Endometrium (tissue), 2 donors: ENCODE data around the gene ATF3.

ENCODE experiments used
- FAIRE-seq: peaks from 2 replicates; lab custom pipeline; 2012; peaks lifted over from hg19 to GRCh38; lab: Jason Lieb, UNC
- donor health status: control.
- donor health status: control.

Gene ATF3

DNA sequence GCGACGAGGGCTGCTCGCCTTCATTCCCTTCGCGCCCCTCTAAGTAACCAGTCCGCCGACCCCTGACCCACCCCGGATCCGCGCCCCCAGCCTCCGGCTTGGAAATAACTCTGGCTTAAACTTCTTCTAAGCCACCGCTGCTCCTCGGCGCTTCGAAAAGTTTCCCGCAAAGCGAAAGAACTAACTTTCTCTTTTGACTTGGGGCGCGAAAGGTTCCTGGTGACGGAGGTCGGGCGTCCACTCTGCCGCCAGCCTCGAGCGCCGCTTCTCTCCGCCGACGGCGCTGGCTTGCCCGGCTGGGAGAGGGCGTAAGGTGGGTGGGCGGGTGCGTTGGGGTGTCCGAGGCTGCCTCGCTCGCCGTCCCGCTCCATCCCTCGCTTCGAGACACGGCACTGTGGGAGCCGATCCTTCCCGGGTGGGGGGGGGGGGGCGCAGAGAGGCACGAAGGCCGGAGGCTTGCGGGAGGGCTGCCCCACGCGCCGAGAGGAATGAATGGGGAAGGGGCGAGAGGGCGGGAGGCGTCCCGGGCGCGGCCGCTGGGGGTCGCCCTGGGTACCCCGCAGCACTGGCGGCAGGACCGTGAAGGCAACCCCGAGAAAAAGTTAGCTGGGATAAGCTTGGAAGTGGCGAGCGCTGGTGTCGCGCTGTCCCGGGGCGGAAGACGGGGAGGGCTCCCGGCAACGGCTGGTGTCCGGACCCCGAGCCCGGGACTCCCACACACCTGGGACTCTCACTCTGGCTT lies 569 bp downstream of the ATF3 start:
- FAIRE-seq: no peak

DNA sequence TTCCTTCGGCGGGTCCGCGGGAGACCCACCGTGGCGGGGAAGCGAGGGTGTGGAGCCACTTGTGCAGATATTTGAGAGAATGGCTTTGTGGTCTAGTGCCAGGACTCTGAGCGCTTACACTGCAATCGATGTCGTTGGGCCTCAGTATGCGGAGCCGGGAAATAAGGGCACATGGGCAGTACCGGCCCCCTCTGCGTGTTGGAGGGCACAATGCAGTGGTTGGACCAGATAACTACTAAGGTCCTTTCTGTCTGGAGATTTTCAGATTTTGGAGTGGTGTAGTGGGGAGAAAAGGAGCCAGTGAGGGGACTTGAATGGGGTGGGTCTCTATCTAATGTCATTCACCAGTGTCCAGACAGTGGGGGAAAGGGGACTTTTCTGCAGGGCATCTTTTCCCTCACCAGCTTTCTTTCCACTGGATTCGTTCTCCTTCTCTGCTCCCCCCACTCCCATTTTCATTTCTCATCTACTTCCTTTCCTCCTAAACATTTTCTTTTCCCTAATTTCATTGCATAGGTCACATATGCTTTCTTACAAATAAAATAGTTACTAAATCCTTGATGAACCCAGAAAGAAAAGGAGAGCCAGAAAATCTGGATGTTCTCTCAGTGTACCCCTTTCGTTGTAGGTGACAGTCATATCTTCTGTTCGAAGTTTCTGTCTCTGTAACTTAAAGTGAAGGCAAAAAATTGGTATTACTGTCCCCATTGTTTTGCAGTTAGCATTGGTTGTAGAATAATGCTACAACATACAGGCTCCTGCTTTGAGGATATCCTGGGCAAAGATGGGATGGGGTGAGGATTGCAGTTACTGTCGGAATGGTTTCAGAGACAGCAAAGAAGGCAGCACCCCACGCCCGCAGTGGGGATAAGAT lies 1.4 kb downstream of the ATF3 start:
- no peak for FAIRE-seq

DNA sequence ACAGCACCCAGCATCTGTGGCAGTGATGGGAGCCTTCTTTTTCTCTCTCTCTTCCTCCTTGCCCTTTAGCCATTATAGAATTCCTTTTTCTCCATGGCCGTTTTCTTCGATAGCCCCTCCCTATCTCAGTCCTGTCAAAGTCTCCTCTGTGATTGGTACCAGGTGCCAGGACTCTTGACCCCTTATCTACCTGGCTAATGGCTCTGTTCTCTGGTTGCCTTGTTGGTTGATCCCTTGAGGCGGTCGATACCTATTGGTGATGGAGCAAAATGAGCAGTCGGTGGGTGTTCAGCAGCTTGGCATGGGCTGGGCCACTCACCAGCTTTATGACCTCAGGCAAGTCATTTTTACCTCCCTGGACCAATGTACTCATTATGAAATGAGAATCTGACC lies 2.0 kb downstream of the ATF3 start:
- FAIRE-seq: no peak

DNA sequence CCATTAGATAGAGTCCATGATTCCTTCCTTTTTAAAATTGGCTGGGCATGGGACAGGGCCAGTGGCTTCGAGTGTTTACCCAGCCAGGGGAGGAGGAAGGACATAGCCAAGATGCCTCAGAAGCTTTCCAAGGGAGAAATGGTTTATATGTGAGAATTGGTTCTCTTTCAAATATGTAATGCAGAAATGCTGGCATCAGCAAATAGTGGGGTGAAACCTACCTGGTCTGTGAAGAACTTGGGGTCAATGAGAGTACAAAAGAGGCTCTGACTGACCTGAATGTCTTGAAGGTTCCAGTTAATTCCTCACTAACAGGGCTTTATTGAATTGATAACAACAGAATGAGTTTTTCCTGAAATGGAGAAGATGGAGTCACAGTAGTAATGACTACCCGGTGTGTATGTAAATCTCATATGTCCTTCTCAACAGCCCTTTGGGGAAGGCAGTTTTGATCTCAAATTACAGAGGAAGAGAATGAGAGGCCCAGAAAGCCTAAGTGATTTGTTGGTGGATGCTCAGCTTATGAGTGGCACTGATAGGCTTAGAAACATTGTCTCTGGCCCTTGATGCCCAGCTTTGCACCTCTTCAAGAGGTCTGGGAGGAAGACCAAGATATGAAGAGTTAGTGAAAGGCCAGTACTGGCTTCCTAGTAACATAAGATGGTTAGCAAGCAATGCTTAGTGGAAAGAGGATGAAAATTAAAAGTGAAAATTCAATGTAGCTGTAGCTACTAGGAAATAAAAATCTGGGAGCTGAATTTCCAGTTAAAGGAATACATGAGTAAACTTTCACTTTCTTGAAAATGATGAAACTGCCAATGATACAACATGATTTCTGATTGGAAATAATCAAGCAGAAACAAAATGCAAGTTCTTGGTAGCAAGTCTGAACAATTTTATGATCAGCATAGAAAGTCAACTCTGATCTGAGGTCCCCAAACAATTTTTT lies 2.7 kb downstream of the ATF3 start:
- FAIRE-seq: no peak

DNA sequence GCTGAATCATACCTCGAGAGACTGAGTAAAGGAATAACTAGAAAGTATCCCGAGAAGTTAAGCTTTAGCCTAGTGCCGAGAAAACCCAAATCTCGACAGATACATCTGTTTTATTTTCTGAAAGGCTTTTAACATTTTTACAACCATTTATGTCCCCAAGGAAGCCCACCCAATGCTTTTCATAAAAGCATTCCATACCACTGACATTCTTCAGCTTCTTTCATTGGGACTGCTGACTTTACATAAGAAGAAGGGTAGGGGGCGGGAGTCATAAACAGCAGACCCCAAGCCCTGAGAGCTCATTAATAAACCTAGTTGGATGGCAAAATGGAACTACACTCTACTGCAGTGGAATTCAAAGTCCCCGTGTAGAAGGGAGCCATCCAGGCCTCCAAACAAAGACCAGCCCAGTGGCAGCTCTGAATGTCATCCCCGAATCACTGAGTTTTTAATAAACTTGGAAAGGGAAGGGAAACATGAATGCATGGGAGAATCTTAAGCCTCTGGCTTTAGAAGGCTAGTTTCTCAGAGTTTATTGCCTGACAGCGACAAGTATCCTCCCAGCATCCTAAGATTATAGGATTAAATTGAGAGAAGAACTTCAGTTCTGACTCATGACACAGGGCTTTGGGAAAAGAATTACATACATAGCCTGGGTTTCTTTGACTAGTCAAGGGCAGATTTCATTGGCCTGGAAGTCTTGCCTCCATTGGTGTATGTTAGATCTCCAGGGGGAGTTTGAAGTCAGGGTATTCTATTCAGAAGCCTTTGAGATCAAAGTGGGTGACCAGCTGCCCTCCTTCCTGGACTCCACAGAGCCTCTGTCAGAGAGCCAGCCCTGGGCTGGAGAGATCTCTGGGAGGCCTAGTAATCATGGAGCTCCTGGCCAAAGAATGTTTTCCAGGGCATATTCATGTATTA lies 3.7 kb downstream of the ATF3 start:
- no peak for FAIRE-seq

DNA sequence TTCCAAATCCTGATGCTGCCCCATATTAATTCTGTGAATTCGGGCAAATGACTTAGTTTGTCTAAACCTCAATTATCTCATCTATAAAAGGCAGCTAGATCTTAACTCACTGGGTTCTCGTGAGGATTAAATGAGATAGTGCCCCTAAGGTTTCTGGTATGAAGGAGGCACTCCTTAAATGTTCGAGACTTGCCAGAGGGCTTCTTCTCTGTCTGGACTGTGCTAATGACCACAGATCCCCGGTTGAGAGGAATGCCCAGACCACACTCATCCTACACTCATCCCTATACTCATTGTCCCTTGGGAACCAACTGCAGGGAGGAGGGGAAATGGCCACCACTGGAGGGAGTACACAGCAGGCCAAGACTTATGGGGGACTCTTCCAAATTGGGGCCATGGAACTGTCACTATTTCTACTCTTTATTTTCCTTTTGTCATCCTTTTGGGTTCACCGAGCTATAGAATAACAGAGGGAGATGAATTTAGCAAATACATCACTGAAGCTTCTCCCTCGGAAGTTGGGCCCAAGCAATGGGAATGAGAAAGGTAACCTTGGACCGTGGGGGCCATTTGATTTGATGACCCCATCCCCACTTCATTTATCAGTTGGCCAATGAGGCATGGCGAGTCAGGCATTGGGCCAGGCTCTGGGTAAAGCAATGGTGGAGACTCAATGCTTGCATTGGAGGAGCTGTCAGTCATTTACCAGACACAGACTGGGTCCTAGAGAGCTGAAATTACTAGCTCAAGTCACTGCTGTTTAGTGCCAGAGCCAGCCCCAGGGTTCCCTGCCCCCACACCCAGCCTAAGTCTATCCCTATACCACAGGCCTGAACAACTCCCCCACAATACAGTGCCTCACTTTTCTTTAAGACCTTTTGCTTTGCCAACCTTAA lies 5.1 kb downstream of the ATF3 start:
- no peak for FAIRE-seq

DNA sequence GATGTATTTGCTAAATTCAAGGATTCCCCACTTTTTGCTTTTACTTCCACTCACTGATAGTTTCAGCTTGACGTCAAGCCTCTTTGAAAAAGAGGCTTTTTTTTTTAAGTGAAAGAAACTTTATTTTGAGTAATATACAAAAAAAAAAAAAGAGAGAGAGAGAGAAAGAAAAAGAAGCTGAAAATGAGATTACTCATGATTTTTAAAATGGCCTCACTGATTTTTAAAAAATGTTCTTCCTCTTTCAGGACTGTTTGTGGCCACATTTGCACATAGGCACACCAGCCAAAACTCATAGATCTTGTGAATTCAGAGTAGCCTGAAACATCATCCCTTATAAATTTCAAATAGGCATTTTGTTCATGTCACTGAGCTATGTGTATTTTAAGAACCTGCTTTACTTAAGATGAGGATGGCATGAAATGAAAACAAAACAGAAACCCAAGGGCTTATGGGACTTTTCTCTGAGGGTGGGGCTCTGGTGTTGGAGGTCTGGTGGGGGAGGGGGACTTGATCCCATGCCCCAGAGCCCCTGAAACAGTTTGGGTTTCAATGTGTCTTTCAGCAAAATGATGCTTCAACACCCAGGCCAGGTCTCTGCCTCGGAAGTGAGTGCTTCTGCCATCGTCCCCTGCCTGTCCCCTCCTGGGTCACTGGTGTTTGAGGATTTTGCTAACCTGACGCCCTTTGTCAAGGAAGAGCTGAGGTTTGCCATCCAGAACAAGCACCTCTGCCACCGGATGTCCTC lies 6.1 kb downstream of the ATF3 start:
- no peak for FAIRE-seq

DNA sequence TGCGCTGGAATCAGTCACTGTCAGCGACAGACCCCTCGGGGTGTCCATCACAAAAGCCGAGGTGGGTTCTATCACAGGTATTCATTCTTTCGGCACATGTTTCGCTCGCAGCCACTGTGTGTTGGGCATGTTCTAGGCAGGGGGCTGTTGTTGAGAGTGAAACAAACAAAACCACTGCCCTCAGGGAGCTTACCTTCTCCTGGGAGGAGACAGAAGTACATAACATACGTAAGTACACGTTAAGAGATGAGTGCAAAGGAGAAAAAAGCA lies 6.6 kb downstream of the ATF3 start:
- no peak for FAIRE-seq

DNA sequence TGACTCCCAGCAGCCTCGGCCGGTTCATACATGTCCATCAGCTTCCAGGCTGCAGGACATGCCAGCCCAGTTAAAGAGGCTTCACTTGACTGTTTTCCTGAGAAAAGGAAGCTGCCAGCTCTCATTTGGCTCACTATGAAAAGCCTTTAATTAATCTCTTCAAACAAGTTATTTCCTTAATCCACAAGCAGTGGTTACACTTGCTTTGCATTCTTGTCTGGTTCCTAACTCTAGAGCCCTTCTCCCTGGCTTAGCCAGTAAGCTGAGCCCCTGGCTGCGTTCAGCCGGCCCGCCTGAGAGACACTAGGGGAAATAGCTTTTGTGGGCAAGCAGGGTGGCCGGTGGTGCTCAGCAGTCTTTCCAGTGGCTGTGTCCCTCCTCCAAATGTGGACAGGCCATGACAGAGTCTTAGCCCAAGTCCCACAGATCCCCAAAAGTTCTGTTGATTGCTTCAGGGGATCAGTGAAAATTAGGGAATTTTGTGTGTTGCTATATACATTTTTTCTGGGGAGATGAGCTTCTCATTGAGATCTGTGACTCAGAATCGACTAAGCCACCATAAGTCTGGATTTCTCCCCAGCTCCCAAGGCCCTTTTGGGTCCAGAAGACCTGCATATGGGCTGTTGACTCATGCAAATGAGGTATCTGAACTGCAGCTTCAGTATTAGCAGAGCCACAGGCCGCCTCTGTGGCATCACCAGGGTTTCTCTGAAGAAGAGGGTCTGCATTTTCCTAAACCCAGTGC lies 10.1 kb downstream of the ATF3 start:
- FAIRE-seq: no peak

DNA sequence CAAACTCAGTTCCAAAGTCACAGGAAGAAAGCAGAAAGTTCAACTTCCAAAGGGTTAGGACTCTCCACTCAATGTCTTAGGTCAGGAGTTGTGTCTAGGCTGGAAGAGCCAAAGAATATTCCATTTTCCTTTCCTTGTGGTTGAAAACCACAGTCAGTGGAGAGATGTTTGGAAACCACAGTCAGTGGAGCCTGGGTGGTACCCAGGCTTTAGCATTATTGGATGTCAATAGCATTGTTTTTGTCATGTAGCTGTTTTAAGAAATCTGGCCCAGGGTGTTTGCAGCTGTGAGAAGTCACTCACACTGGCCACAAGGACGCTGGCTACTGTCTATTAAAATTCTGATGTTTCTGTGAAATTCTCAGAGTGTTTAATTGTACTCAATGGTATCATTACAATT lies 11.7 kb downstream of the ATF3 start:
- no peak for FAIRE-seq

DNA sequence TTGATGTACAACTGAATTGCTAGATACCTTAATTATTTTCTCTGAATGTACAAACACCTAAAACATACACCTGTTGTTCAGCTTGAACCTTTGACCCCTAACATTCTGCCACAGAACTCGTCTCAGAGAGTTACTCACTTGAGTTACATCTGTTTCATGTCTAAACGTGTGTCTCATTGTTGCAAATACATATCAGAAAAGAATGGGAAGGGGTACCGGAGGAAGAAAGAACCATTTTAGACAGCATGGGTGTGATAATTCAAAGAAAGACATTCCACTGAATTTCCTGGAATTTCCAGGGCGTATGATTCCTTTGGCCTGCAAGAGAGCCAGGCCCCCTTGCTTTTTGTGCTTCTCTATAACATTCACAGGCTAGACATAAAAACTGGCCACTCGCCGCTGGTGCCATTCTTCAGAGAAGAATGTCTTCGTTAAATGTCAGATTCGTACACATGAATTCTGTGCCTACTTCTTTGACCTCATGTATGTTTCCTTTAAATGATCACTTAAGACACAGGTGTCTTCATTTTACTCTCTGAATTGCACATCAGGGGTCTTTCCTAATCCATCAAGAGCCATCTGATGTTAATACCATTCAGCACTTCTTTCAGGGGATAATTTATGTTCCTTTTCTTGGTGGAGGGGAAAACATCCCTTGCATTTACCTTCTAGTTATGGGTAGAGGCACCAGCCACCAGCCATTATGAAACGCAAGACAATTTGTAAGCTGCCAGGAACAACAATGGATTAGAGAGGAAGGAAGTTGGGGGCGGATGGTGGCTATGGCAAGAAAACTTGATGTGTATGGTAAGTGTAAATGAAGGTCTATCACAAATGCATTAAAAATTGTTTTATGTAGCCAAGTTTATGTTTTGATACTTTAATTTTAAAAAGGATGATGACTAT lies 12.7 kb downstream of the ATF3 start:
- FAIRE-seq: no peak

DNA sequence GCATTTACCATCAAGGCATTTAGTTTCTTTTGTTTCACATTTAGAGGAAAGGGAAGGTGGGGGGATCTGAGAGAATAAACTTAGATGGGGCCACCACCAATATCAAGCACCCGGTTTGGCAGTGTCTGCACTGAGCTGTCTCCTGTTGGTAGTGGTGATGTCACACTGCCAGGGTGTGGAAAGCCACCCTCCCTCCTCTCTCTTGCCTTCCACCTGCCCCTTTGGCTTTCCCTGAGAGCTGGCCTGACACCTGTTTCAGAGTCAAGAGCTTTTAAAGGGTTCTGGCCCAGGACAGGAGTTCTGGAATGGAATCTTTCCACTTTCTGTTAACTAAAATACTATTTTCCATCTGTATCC lies 13.4 kb downstream of the ATF3 start:
- no peak for FAIRE-seq

DNA sequence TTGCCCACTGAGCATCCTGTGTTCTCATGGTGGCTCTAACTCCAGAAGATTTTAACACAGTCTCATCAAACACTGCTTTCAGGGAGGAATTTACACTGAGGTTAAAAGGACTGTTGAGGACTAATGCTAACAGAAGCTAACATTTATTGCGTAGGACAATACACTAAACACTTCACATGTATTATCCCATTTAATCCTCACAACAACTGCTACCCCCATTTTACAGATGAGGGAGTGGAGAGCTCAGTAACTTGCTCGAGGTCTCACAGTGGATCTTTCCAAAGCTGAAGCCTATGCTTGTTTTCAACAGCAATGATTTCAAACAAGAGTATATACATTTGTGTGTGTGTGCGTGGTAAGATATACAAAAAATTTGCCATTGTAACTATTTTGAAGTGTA lies 13.9 kb downstream of the ATF3 start:
- no peak for FAIRE-seq

DNA sequence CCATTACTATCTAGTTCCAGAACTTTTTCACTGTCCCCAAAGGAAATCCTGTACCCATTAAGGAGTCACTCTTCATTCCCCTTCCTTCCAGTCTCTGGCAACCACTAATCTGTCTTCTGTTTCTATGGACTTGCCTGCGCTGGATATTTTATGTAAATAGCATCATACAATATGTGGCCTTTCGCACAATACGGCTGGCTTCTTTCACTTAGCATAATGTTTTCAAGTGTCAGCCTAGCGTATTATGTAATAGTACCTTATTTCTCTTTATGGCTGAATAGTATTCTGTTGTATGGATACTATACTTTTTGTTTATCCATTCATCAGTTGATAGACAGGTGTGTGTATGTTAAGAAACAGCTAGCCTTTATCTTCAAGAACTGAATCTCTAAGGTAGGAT lies 14.3 kb downstream of the ATF3 start:
- no peak for FAIRE-seq

DNA sequence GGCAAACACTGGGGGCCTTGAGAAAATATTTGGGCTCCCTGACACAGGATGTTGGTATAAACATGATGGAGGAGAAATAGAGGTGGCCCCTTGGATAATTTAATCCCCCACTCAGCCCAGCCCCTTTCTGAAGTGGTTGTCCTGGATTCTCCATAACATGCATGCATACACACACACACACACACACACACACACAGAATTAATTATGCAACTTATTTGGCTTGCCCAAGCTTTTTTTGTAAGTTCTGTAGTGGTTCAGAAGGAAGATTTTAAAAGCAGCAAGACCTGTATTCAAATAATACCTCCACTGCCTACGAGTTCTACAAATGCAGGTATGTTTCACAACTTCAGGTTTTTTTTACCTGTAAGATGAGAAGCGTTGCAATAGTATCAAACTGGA lies 15.0 kb downstream of the ATF3 start:
- no peak for FAIRE-seq

DNA sequence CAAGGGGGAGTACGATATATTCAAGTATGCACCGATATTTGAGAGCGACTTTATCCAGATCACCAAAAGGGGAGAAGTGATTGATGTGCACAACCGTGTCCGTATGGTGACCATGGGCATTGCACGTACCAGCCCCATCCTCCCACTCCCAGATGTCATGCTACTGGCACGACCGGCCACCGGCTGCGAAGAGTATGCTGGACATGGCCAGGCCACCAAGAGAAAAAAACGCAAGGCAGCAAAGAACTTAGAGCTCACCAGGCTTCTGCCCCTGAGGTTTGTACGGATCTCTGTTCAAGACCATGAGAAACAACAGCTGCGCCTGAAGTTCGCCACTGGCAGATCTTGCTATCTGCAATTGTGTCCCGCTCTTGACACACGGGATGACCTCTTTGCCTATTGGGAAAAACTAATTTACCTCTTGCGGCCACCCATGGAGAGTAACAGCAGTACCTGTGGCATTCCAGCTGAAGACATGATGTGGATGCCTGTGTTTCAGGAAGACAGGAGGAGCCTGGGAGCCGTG lies 16.5 kb downstream of the ATF3 start:
- no peak for FAIRE-seq

DNA sequence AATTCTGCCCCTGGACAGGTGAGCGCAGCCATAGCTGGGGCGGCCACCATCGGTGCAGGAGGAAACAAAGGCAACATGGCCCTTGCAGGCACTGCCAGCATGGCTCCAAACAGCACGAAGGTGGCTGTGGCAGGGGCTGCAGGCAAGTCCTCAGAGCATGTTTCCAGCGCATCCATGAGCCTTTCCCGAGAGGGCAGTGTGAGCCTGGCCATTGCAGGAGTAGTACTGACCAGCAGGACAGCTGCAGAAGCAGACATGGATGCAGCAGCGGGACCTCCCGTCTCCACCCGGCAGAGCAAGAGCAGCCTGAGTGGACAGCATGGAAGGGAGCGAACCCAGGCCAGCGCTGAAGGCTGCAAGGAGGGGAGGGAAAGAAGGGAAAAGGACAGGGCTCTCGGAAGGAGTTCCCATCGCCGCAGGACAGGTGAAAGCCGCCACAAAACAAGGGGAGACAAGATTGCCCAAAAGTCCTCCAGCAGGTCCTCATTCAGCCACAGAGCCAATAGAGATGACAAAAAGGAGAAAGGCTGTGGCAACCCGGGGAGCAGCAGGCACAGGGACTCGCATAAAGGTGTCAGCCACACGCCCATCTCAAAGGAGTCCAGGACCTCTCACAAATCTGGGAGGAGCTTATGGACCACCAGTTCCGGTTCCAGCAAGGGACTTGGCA lies 17.4 kb downstream of the ATF3 start:
- FAIRE-seq: no peak
